Prostate gland (tissue), 2 donors: ENCODE data around the gene CAPN11. TPM values are rescaled to one million over a fixed set of nuclear protein-coding genes. Genes with fewer than 3 reads are reported as not detected.

Experiments
- DNase-seq: peaks from one replicate; pipeline ENCODE4 v3.0.0-alpha.2; 2019; ENCODE audit warnings: low spot score
- H3K27ac ChIP-seq, 2 donors: fragments of 200-600 bp; sonication (generic); 2 replicates each; pipeline ENCODE4 v1.5.1; 2017 to 2019
- H3K27me3 ChIP-seq: fragments of 200-600 bp; sonication (generic); replicated peaks from 2 replicates; pipeline ENCODE4 v1.5.1; 2019; ENCODE audit not compliant: insufficient read depth
- H3K36me3 ChIP-seq, 2 donors: fragments of 200-600 bp; sonication (generic); 1 replicate in 1 of 2; 2 replicates in 1 of 2; pipeline versions ENCODE4 v1.5.1 to v1.8.1; 2017 to 2019
- H3K4me1 ChIP-seq: fragments of 200-600 bp; sonication (generic); replicated peaks from 2 replicates; pipeline ENCODE4 v1.5.1; 2019
- H3K4me3 ChIP-seq, 2 donors: fragments of 200-600 bp; sonication (generic); 2 replicates each; pipeline ENCODE4 v1.5.1; 2017 to 2019
- H3K9me3 ChIP-seq: fragments of 200-600 bp; sonication (generic); 2 replicates; pipeline ENCODE4 v1.5.1; 2017
- POLR2A ChIP-seq: fragments of 450-650 bp; IDR thresholded peaks from one replicate; pipeline ENCODE4 v1.6.1; 2016; ENCODE audit warnings: antibody characterized with exemption, mild to moderate bottlenecking
- POLR2AphosphoS5 ChIP-seq: sonication (generic); formaldehyde crosslinking; IDR thresholded peaks from one replicate; pipeline ENCODE4 v1.6.1; 2017; ENCODE audit warnings: antibody characterized with exemption
- WGBS: methylation state at CpG from one replicate; pipeline ENCODE4 v1.1.5; 2018; 5-methylcytosine and 5-hydroxymethylcytosine counted together
- intact Hi-C: fragments of 100-400 bp; cut with DNase I; formaldehyde crosslinking; loops from one replicate; pipeline ENCODE4 v1.14.2; 2022
- total RNA-seq, 2 donors: library from RNA; depleted of rRNA; stranded (reverse); fragments of >200 nt; gene quantifications; one replicate each; pipeline ENCODE4 v1.1.0, GENCODE V29; 2016
- TF ChIP-seq, protein P1 (sequence below), 4 experiments: fragments of 200-600 bp in 2 of 4; fragments of 450-650 bp in 2 of 4; sonication (generic) in 2 of 4; IDR thresholded peaks; 1 replicate in 3 of 4; 2 replicates in 1 of 4; pipeline ENCODE4 v1.5.1; 2016 to 2019; ENCODE audit warnings: antibody characterized with exemption in 4 of 4, mild to moderate bottlenecking in 2 of 4, moderate library complexity in 2 of 4

CAPN11 gene
- total RNA-seq = 1 to 10 TPM in 1 of 2 donors, not detected in 1; 5.9 TPM

DNA sequence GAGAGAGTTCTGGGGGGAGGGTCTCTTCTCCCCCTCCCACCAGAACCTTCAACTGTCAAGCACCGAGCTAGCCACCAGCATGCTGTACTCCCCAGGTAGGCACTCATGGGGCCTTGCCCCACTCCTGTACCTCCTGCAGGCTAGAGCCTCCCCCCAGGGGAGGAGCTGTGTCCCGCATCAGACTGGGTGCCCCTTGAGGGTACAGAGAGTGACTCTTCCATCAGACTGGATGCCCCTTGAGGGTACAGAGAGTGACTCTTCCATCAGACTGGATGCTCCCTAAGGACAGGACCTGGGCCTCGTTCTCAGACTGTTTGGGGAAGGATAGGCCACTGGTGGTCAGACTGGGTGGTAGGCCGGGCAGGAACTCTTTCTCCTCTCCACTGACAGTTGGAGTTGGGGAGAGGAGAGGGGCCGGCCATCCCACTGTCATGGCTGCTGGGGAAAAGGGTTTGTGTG, at the start of gene CAPN11:
Gene CAPN11 (plus strand): TSS at position 51 of the 459 bp plus-strand sequence. CDS start 29 bp downstream, at position 80.
- Histone ChIP-seq H3K36me3 (no peaks in the 10 kb centered on the region), H3K27ac (no peak within 1 kb of the TSS), H3K4me1 (peaks cover 4% of the 10 kb centered on the region), H3K9me3 (no peaks in the 10 kb centered on the region), H3K4me3 (no peak within 1 kb of the TSS), H3K27me3 (no peaks in the 10 kb centered on the region)
- intact Hi-C loops = no loop called here
- TF ChIP-seq POLR2AphosphoS5 (no peak), POLR2A (no peak)
- TF ChIP-seq, protein P1, sequence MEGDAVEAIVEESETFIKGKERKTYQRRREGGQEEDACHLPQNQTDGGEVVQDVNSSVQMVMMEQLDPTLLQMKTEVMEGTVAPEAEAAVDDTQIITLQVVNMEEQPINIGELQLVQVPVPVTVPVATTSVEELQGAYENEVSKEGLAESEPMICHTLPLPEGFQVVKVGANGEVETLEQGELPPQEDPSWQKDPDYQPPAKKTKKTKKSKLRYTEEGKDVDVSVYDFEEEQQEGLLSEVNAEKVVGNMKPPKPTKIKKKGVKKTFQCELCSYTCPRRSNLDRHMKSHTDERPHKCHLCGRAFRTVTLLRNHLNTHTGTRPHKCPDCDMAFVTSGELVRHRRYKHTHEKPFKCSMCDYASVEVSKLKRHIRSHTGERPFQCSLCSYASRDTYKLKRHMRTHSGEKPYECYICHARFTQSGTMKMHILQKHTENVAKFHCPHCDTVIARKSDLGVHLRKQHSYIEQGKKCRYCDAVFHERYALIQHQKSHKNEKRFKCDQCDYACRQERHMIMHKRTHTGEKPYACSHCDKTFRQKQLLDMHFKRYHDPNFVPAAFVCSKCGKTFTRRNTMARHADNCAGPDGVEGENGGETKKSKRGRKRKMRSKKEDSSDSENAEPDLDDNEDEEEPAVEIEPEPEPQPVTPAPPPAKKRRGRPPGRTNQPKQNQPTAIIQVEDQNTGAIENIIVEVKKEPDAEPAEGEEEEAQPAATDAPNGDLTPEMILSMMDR (IDR thresholded peaks at IDR 0.05) = no peak
- no peak for DNase-seq
- 94% methylated on average over 5 of the region's 5 CpGs for WGBS

DNA sequence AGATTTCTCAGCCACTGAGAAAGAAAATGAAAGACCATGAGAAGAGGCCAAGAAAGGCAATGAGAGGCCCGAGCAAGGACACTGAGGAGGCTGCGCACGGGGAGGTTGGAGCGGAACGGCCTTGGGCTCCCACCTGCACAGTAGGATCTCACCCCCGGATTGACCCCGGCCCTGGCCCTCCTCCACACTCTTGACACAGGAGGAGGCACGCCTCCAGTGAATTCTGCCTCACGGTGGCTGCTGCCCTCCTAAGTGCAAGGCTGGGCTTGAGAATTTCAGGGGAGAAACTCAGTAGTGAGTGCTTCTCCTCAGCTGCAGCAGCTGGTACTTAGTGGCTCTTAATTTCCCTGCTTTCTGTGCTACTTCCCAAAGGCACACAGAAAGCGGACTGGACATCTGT, 49.4 kb upstream of the CAPN11 start:
- H3K27ac ChIP-seq = peak overlapping the region in 1 of 2 donors; percentile 68
- intact Hi-C loops = no loop called here
- WGBS = 87% methylated on average over 10 of the region's 10 CpGs
- H3K9me3 ChIP-seq = no peaks in the 10 kb centered on the region
- H3K36me3 ChIP-seq = peaks cover 0 to 9% of the 10 kb centered on the region in 2 donors
- no peak for TF ChIP-seq POLR2A
- TF ChIP-seq, protein P1 (IDR thresholded peaks at IDR 0.05) = no peak
- no peak for TF ChIP-seq POLR2AphosphoS5
- no peak for DNase-seq
- peaks cover 11% of the 10 kb centered on the region for H3K4me1 ChIP-seq
- H3K4me3 ChIP-seq = no peak overlapping the region
- no peaks in the 10 kb centered on the region for H3K27me3 ChIP-seq

DNA sequence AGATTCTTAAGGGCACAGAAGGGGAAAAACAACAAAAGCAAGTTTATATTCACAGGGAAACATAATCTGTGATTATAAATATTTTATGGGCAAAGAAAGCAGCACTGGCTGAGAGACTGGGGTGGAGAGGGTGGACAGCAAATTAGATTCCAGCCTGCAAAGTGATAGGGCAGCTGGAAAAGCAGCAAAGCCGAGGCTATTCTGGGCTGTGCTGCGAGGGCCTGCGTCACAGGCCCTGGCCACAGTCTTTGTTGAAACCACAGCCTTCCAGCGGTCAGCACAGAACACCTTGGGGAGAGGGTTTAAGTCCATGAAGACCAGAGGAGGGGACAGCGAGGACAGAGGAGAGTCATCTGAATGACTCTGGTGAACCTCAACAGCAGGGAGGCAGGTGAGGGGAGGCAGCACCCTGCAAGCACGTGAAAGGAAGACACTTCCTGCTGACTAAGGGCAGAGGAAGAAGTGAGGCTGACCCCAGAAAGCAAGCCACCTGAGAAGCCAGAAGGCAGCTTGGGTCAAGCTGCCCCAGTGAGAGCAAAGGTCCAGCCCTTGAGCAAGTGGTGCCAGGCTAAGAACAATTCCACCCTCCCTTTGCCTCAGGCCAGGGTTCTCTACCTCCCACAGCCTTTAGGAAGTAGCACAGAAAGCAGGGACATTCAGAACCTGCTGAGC, 48.5 kb upstream of the CAPN11 start:
- H3K4me3 ChIP-seq = no peak overlapping the region
- DNase-seq = no peak
- peak; percentile 56 for TF ChIP-seq POLR2AphosphoS5
- TF ChIP-seq, protein P1 (IDR thresholded peaks at IDR 0.05) = no peak
- no peak for TF ChIP-seq POLR2A
- H3K27ac ChIP-seq = peak overlapping the region; percentile 68 to 73
- H3K27me3 ChIP-seq = no peaks in the 10 kb centered on the region
- peaks cover 0 to 10% of the 10 kb centered on the region in 2 donors for H3K36me3 ChIP-seq
- WGBS = 58% methylated on average over 6 of the region's 6 CpGs
- intact Hi-C loops = no loop called here
- no peaks in the 10 kb centered on the region for H3K9me3 ChIP-seq
- H3K4me1 ChIP-seq = peaks cover 10% of the 10 kb centered on the region

DNA sequence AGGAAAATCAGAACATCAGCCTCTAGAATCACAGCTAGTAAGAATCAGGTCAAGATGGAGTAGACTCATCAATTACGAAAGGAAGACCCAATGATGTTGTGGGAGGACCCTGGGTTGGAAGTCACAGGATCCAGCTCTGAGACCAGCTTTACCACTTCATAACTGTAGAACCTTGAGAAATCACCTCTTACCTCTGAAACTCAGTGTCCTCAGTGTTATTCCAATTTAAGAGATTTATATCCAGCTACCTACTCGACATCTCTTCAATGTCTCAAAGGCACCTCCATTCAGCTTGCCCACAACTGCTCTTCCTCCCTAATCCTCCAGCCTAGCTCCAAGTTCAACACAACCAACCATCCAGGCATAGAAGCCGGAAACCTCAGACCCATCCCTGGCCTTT, 47.7 kb upstream of the CAPN11 start:
- no peak for DNase-seq
- Histone ChIP-seq H3K36me3 (peaks cover 0 to 10% of the 10 kb centered on the region in 2 donors), H3K4me3 (no peak overlapping the region), H3K27ac (peak overlapping the region in 1 of 2 donors; percentile 73), H3K4me1 (peaks cover 2% of the 10 kb centered on the region), H3K27me3 (no peaks in the 10 kb centered on the region), H3K9me3 (no peaks in the 10 kb centered on the region)
- WGBS = 93% methylated on average over 3 of the region's 3 CpGs
- TF ChIP-seq POLR2AphosphoS5 (no peak), POLR2A (no peak)
- TF ChIP-seq, protein P1 (IDR thresholded peaks at IDR 0.05) = no peak
- intact Hi-C loops = no loop called here
